Measurements from ENCODE around the gene SPTLC2.

GRCh38 chr14:77615361-77616132 lies 890 bp downstream of the SPTLC2 start:
- TF ChIP-seq EZH2 (optimal IDR thresholded peaks at IDR 0.05; ENCODE audit: low read depth, low read length) = no peak
- TF ChIP-seq CTCF (IDR thresholded peaks at IDR 0.05; ENCODE audit: low read length) = no peak
- TF ChIP-seq EZH2phosphoT487 (IDR thresholded peaks at IDR 0.05; ENCODE audit: low read length) = no peak
